ENCODE measurements around the gene ZNF670.

- TF ChIP-seq POLR2A (IDR thresholded peaks at IDR 0.05), result no peak
- no peak for TF ChIP-seq CTCF (IDR thresholded peaks at IDR 0.05)
- no peak for TF ChIP-seq POLR2AphosphoS5 (IDR thresholded peaks at IDR 0.05)
Observed at GRCh38 chr1:247054992-247055415, 23.6 kb downstream of the ZNF670 start.

All from prostate gland (tissue), 2 donors.